BLaER1 (cell line): ENCODE data around the gene RGS9.

Experiments
- H3K27ac ChIP-seq: shearing (Covaris generic); formaldehyde crosslinking; 2 replicates; pipeline ENCODE4 v1.8.1; 2022
- H3K27me3 ChIP-seq: shearing (Covaris generic); formaldehyde crosslinking; 2 replicates; pipeline ENCODE4 v1.8.1; 2022
- H3K36me3 ChIP-seq: shearing (Covaris generic); formaldehyde crosslinking; 2 replicates; pipeline ENCODE4 v1.8.1; 2022
- H3K4me1 ChIP-seq: shearing (Covaris generic); formaldehyde crosslinking; 2 replicates; pipeline ENCODE4 v1.8.1; 2022
- H3K4me2 ChIP-seq: shearing (Covaris generic); formaldehyde crosslinking; 2 replicates; pipeline ENCODE4 v1.8.1; 2022
- H3K4me3 ChIP-seq: shearing (Covaris generic); formaldehyde crosslinking; 2 replicates; pipeline ENCODE4 v1.8.1; 2022
- H3K9ac ChIP-seq: shearing (Covaris generic); formaldehyde crosslinking; 2 replicates; pipeline ENCODE4 v1.8.1; 2022
- H3K9me3 ChIP-seq: shearing (Covaris generic); formaldehyde crosslinking; 2 replicates; pipeline ENCODE4 v1.8.1; 2022
- H4K20me1 ChIP-seq: shearing (Covaris generic); formaldehyde crosslinking; 2 replicates; pipeline ENCODE4 v1.8.1; 2022
- Cebpa-rat ChIP-seq: shearing (Covaris generic); IDR thresholded peaks from 2 replicates; pipeline ENCODE4 v1.8.1; 2022

RGS9 gene

GRCh38 chr17:65208717-65209116 lies 71.5 kb downstream of the RGS9 start:
- Histone ChIP-seq H3K9me3 (no peaks in the 10 kb centered on the region), H3K36me3 (no peaks in the 10 kb centered on the region), H3K4me2 (peak overlapping the region; percentile 54), H3K27me3 (no peaks in the 10 kb centered on the region; the same call in 1 of the 2 replicates), H3K27ac (no peak overlapping the region), H3K4me1 (peaks cover 20% of the 10 kb centered on the region), H4K20me1 (no peaks in the 10 kb centered on the region), H3K4me3 (no peak overlapping the region), H3K9ac (no peak overlapping the region)
- TF ChIP-seq Cebpa-rat: no peak

- no peak overlapping the region for H3K4me3 ChIP-seq
- no peak overlapping the region for H3K27ac ChIP-seq
- peaks cover 23% of the 10 kb centered on the region for H3K4me1 ChIP-seq
- no peaks in the 10 kb centered on the region for H3K27me3 ChIP-seq
- no peak overlapping the region for H3K4me2 ChIP-seq
- H3K36me3 ChIP-seq: no peaks in the 10 kb centered on the region
- H3K9me3 ChIP-seq: no peaks in the 10 kb centered on the region
- no peaks in the 10 kb centered on the region for H4K20me1 ChIP-seq
- no peak overlapping the region for H3K9ac ChIP-seq
- no peak for TF ChIP-seq Cebpa-rat
These were observed 81.1 kb downstream of the RGS9 start for GRCh38 chr17:65218261-65218660.

- no peaks in the 10 kb centered on the region for H3K36me3 ChIP-seq
- no peak overlapping the region for H3K4me2 ChIP-seq
- H3K9ac ChIP-seq: no peak overlapping the region
- H4K20me1 ChIP-seq: no peaks in the 10 kb centered on the region
- H3K27me3 ChIP-seq: no peaks in the 10 kb centered on the region
- no peak overlapping the region for H3K4me3 ChIP-seq
- H3K27ac ChIP-seq: no peak overlapping the region
- peaks cover 24% of the 10 kb centered on the region for H3K4me1 ChIP-seq
- TF ChIP-seq Cebpa-rat: no peak
- no peaks in the 10 kb centered on the region for H3K9me3 ChIP-seq
These were observed 82.0 kb downstream of the RGS9 start for GRCh38 chr17:65219124-65219523.

- H3K4me2 ChIP-seq: no peak overlapping the region
- H3K36me3 ChIP-seq: no peaks in the 10 kb centered on the region
- TF ChIP-seq Cebpa-rat: no peak
- no peaks in the 10 kb centered on the region for H4K20me1 ChIP-seq
- no peak overlapping the region for H3K9ac ChIP-seq
- H3K27me3 ChIP-seq: no peaks in the 10 kb centered on the region
- no peak overlapping the region for H3K4me3 ChIP-seq
- H3K9me3 ChIP-seq: no peaks in the 10 kb centered on the region
- H3K27ac ChIP-seq: no peak overlapping the region
- peaks cover 27% of the 10 kb centered on the region for H3K4me1 ChIP-seq
These were observed 82.5 kb downstream of the RGS9 start for GRCh38 chr17:65219707-65220106.

GRCh38 chr17:65220732-65221131 lies 83.6 kb downstream of the RGS9 start:
- H3K4me2 ChIP-seq: no peak overlapping the region

GRCh38 chr17:65222214-65222738 lies 85.1 kb downstream of the RGS9 start:
- H3K27ac ChIP-seq: no peak overlapping the region
- no peaks in the 10 kb centered on the region for H3K27me3 ChIP-seq
- no peak overlapping the region for H3K4me2 ChIP-seq
- H3K36me3 ChIP-seq: no peaks in the 10 kb centered on the region
- no peaks in the 10 kb centered on the region for H4K20me1 ChIP-seq
- no peak overlapping the region for H3K4me3 ChIP-seq
- H3K9ac ChIP-seq: no peak overlapping the region
- H3K9me3 ChIP-seq: no peaks in the 10 kb centered on the region
- no peak for TF ChIP-seq Cebpa-rat
- H3K4me1 ChIP-seq: peaks cover 11% of the 10 kb centered on the region

More at GRCh38 chr17:65220732-65221131, 83.6 kb downstream of the RGS9 start:
- H4K20me1 ChIP-seq: no peaks in the 10 kb centered on the region
- H3K27me3 ChIP-seq: no peaks in the 10 kb centered on the region
- H3K9me3 ChIP-seq: no peaks in the 10 kb centered on the region
- no peak overlapping the region for H3K27ac ChIP-seq
- H3K36me3 ChIP-seq: no peaks in the 10 kb centered on the region
- TF ChIP-seq Cebpa-rat: no peak
- no peak overlapping the region for H3K9ac ChIP-seq
- peaks cover 27% of the 10 kb centered on the region for H3K4me1 ChIP-seq
- H3K4me3 ChIP-seq: no peak overlapping the region

GRCh38 chr17:65225061-65225460 lies 87.9 kb downstream of the RGS9 start:
- Histone ChIP-seq H3K9ac (no peak overlapping the region), H3K9me3 (no peaks in the 10 kb centered on the region), H3K4me3 (no peak overlapping the region), H3K4me2 (0 out of 2 replicates have a peak overlapping the region, but pooled peaks have one; percentile 19), H3K27ac (no peak overlapping the region), H3K36me3 (no peaks in the 10 kb centered on the region), H4K20me1 (no peaks in the 10 kb centered on the region), H3K4me1 (peaks cover 33% of the 10 kb centered on the region), H3K27me3 (no peaks in the 10 kb centered on the region)
- no peak for TF ChIP-seq Cebpa-rat

- no peak for TF ChIP-seq Cebpa-rat
- H4K20me1 ChIP-seq: no peaks in the 10 kb centered on the region
These were observed 89.1 kb downstream of the RGS9 start for GRCh38 chr17:65226227-65226626.

GRCh38 chr17:65227637-65228036 lies 90.5 kb downstream of the RGS9 start:
- H3K27ac ChIP-seq: no peak overlapping the region
- no peak overlapping the region for H3K4me2 ChIP-seq
- no peaks in the 10 kb centered on the region for H3K27me3 ChIP-seq
- H3K9ac ChIP-seq: no peak overlapping the region
- H3K4me1 ChIP-seq: peaks cover 35% of the 10 kb centered on the region
- TF ChIP-seq Cebpa-rat: no peak
- H3K4me3 ChIP-seq: no peak overlapping the region
- H4K20me1 ChIP-seq: no peaks in the 10 kb centered on the region
- no peaks in the 10 kb centered on the region for H3K9me3 ChIP-seq
- no peaks in the 10 kb centered on the region for H3K36me3 ChIP-seq

More at GRCh38 chr17:65226227-65226626, 89.1 kb downstream of the RGS9 start:
- H3K36me3 ChIP-seq: no peaks in the 10 kb centered on the region
- no peaks in the 10 kb centered on the region for H3K27me3 ChIP-seq
- H3K9me3 ChIP-seq: no peaks in the 10 kb centered on the region
- peaks cover 35% of the 10 kb centered on the region for H3K4me1 ChIP-seq
- no peak overlapping the region for H3K4me3 ChIP-seq
- H3K4me2 ChIP-seq: no peak overlapping the region
- H3K9ac ChIP-seq: no peak overlapping the region
- no peak overlapping the region for H3K27ac ChIP-seq

- Histone ChIP-seq H3K4me2 (peak overlapping the region; percentile 78), H3K4me3 (no peak overlapping the region), H3K9me3 (no peaks in the 10 kb centered on the region), H3K27me3 (no peaks in the 10 kb centered on the region), H3K4me1 (peaks cover 35% of the 10 kb centered on the region), H3K27ac (no peak overlapping the region), H4K20me1 (no peaks in the 10 kb centered on the region), H3K9ac (no peak overlapping the region), H3K36me3 (no peaks in the 10 kb centered on the region)
- TF ChIP-seq Cebpa-rat: no peak
These were observed 91.1 kb downstream of the RGS9 start for GRCh38 chr17:65228287-65228686.
